Neural progenitor cell (in vitro differentiated cells): ENCODE measurements around the gene KIRREL3. TPM values are rescaled to one million over a fixed set of nuclear protein-coding genes. Genes with fewer than 3 reads are reported as not detected.
"Not testable (repeated sequence)": the region's sequence is repeated elsewhere in the genome, so short reads cannot be mapped to it uniquely, and the experiment has no call there.

Source experiments
- DNase-seq: peaks from one replicate; pipeline ENCODE4 v3.0.0-alpha.2; 2016; ENCODE audit warnings: low spot score
- H2AFZ ChIP-seq: fragments of 200-600 bp; sonication (generic); replicated peaks from 2 replicates; pipeline ENCODE4 v1.6.1; 2016; ENCODE audit warnings: antibody characterized with exemption
- H3F3A ChIP-seq: fragments of 200-600 bp; sonication (generic); 2 replicates; pipeline ENCODE4 v1.6.1; 2016; ENCODE audit warnings: antibody characterized with exemption, low read depth
- H3K27ac ChIP-seq: fragments of 200-600 bp; sonication (generic); 2 replicates; pipeline ENCODE4 v1.5.1; 2016; ENCODE audit warnings: mild to moderate bottlenecking
- H3K27me3 ChIP-seq: fragments of 200-600 bp; sonication (generic); 2 replicates; pipeline ENCODE4 v1.6.1; 2016; ENCODE audit warnings: mild to moderate bottlenecking, moderate library complexity
- H3K36me3 ChIP-seq: fragments of 200-600 bp; sonication (generic); 2 replicates; pipeline ENCODE4 v1.5.1; 2016
- H3K4me1 ChIP-seq: fragments of 200-600 bp; sonication (generic); 2 replicates; pipeline ENCODE4 v1.6.1; 2016; ENCODE audit warnings: mixed run types
- H3K4me2 ChIP-seq: fragments of 200-600 bp; sonication (generic); 2 replicates; pipeline ENCODE4 v1.6.1; 2016
- H3K4me3 ChIP-seq: fragments of 200-600 bp; sonication (generic); 2 replicates; pipeline ENCODE4 v1.5.1; 2016
- H3K79me2 ChIP-seq: fragments of 200-600 bp; sonication (generic); 2 replicates; pipeline ENCODE4 v1.6.1; 2016; ENCODE audit warnings: low read depth
- H3K9ac ChIP-seq: fragments of 200-600 bp; sonication (generic); 2 replicates; pipeline ENCODE4 v1.6.1; 2016
- H3K9me3 ChIP-seq: fragments of 200-600 bp; sonication (generic); 2 replicates; pipeline ENCODE4 v1.5.1; 2016; ENCODE audit warnings: low read depth
- H4K20me1 ChIP-seq: fragments of 200-600 bp; sonication (generic); 2 replicates; pipeline ENCODE4 v1.6.1; 2016; ENCODE audit warnings: low read depth
- H3K27ac Mint-ChIP-seq: 3 replicates; pipeline ENCODE4 v1.8.0; 2021; ENCODE audit warnings: mixed read lengths
- H3K27me3 Mint-ChIP-seq: 2 replicates; pipeline ENCODE4 v1.8.0; 2022; ENCODE audit warnings: low read depth, mild to moderate bottlenecking, inconsistent platforms, moderate library complexity, mixed read lengths; ENCODE audit not compliant: insufficient read depth
- H3K36me3 Mint-ChIP-seq: 3 replicates; pipeline ENCODE4 v1.8.0; 2021; ENCODE audit warnings: mixed read lengths
- H3K4me1 Mint-ChIP-seq: 3 replicates; pipeline ENCODE4 v1.8.0; 2021; ENCODE audit warnings: mixed read lengths
- H3K4me3 Mint-ChIP-seq: 3 replicates; pipeline ENCODE4 v1.8.0; 2021; ENCODE audit warnings: mild to moderate bottlenecking, moderate library complexity, mixed read lengths
- H3K9me3 Mint-ChIP-seq: 3 replicates; pipeline ENCODE4 v1.8.0; 2020; ENCODE audit warnings: mixed read lengths
- EZH2 ChIP-seq: fragments of 200-600 bp; sonication (generic); IDR thresholded peaks from 2 replicates; pipeline ENCODE4 v1.6.1; 2017; ENCODE audit warnings: antibody characterized with exemption, mild to moderate bottlenecking, moderate library complexity
- EZH2phosphoT487 ChIP-seq: fragments of 200-600 bp; sonication (generic); IDR thresholded peaks from 2 replicates; pipeline ENCODE4 v1.6.1; 2017; ENCODE audit warnings: antibody characterized with exemption
- total RNA-seq: library from RNA; depleted of rRNA; stranded (reverse); fragments of >200 nt; gene quantifications from 2 replicates; pipeline ENCODE4 v1.2.3, GENCODE V29; 2015; ENCODE audit warnings: low replicate concordance
- TF ChIP-seq, protein P1 (sequence below): fragments of 200-600 bp; sonication (generic); IDR thresholded peaks from 2 replicates; pipeline ENCODE4 v1.5.1; 2017; ENCODE audit warnings: antibody characterized with exemption, mild to moderate bottlenecking

Gene KIRREL3
- total RNA-seq, 1 donor from 2014 or later, result 1.1 TPM

DNA sequence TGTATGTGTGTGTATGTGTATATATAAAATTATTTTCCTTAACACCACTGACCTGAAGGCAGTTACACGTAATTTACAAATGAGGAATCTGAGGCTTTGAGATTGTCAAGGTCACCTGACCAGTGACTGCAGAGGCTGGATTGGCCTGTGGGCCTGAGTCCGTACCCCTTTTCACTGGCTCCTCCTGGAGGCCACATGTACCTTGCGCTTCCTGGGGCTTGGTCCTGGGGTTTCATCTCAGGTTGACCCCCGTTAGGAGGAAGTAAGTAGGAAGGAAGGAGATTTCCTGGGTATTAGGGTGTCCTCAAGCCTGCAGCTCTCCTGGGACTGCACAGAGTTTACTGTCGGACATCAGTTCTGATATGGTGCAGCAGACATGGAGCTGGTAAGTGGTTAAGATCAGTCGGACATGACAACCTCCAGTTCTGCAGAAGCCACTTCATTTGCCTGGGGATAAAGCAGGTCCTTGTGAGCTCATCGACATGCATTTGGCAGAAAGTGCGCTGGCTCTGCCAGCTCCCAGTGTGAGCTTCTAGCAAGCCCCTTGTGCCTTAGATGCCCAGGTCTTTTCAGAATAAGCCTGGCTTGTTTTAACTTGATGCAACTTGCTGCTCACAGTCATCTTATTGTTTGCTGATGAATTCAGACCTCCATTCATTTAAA lies 608.5 kb downstream of the KIRREL3 start:
- no peak overlapping the region for H3K27ac ChIP-seq
- H3K36me3 ChIP-seq, result no peaks in the 10 kb centered on the region
- peaks cover 5% of the 10 kb centered on the region for H3K79me2 ChIP-seq
- H3K27ac Mint-ChIP-seq, result no peak overlapping the region
- peaks cover 8% of the 10 kb centered on the region for H3K4me1 ChIP-seq
- no peak overlapping the region for H3K4me3 ChIP-seq
- no peak overlapping the region for H2AFZ ChIP-seq
- peaks cover 13% of the 10 kb centered on the region for H3K4me1 Mint-ChIP-seq
- H3K4me2 ChIP-seq, result no peak overlapping the region
- no peak for TF ChIP-seq EZH2phosphoT487
- TF ChIP-seq, protein P1, sequence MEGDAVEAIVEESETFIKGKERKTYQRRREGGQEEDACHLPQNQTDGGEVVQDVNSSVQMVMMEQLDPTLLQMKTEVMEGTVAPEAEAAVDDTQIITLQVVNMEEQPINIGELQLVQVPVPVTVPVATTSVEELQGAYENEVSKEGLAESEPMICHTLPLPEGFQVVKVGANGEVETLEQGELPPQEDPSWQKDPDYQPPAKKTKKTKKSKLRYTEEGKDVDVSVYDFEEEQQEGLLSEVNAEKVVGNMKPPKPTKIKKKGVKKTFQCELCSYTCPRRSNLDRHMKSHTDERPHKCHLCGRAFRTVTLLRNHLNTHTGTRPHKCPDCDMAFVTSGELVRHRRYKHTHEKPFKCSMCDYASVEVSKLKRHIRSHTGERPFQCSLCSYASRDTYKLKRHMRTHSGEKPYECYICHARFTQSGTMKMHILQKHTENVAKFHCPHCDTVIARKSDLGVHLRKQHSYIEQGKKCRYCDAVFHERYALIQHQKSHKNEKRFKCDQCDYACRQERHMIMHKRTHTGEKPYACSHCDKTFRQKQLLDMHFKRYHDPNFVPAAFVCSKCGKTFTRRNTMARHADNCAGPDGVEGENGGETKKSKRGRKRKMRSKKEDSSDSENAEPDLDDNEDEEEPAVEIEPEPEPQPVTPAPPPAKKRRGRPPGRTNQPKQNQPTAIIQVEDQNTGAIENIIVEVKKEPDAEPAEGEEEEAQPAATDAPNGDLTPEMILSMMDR, result peak; percentile 35
- TF ChIP-seq EZH2, result no peak
- H3K36me3 Mint-ChIP-seq, result peaks cover 3% of the 10 kb centered on the region
- H3K9me3 Mint-ChIP-seq, result no peaks in the 10 kb centered on the region
- H3K4me3 Mint-ChIP-seq, result no peak overlapping the region
- peak; percentile 31 for DNase-seq
- no peaks in the 10 kb centered on the region for H4K20me1 ChIP-seq
- H3K9ac ChIP-seq, result no peak overlapping the region
- H3K9me3 ChIP-seq, result no peaks in the 10 kb centered on the region
- peaks cover 5% of the 10 kb centered on the region for H3K27me3 Mint-ChIP-seq
- H3F3A ChIP-seq, result no peaks in the 10 kb centered on the region
- H3K27me3 ChIP-seq, result no peaks in the 10 kb centered on the region

DNA sequence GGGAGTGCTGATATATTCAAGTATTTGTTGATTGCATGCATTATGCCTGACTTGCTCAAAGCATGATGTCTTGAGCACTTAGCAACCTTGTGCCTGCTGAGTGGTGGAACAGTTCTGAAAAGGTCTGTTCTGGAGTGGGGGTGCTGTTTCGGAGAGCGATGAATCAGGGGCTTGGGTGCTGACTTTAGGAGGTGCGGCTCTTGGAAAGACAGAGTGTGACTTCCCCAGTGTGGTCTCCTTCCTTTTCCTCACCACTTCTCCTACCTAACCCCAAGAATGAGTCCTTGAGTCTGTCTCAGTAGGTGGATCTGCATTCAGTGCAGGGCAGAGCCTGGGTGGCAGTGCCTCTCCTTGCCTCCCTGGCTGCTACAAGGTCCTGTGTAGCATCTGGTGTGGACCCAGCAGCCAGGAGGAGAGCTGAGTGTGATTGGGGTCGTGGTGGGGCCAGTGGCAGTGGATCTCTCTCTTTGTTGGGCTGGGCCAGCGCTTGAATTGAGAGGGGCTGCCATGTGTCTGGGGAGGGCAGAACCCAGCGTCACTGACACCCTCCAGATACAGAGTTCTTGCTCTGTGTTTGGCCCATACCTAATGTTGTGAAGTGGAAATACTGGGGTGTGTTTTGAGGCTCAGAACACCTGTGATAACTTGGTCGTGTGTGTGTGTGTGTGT lies 609.1 kb downstream of the KIRREL3 start:
- Mint-ChIP-seq H3K36me3 (no peaks in the 10 kb centered on the region), H3K27ac (no peak overlapping the region), H3K9me3 (no peaks in the 10 kb centered on the region), H3K4me1 (peaks cover 20% of the 10 kb centered on the region), H3K4me3 (no peak overlapping the region), H3K27me3 (peaks cover 2% of the 10 kb centered on the region)
- H3K36me3 ChIP-seq, result no peaks in the 10 kb centered on the region
- H3K4me2 ChIP-seq, result no peak overlapping the region
- H3K27ac ChIP-seq, result no peak overlapping the region
- peaks cover 14% of the 10 kb centered on the region for H3K4me1 ChIP-seq
- peaks cover 5% of the 10 kb centered on the region for H3K79me2 ChIP-seq
- H3K27me3 ChIP-seq, result no peaks in the 10 kb centered on the region
- no peaks in the 10 kb centered on the region for H4K20me1 ChIP-seq
- no peaks in the 10 kb centered on the region for H3K9me3 ChIP-seq
- no peak overlapping the region for H3K9ac ChIP-seq
- H3F3A ChIP-seq, result no peaks in the 10 kb centered on the region
- H3K4me3 ChIP-seq, result no peak overlapping the region
- DNase-seq, result no peak
- no peak for TF ChIP-seq EZH2phosphoT487
- H2AFZ ChIP-seq, result no peak overlapping the region

DNA sequence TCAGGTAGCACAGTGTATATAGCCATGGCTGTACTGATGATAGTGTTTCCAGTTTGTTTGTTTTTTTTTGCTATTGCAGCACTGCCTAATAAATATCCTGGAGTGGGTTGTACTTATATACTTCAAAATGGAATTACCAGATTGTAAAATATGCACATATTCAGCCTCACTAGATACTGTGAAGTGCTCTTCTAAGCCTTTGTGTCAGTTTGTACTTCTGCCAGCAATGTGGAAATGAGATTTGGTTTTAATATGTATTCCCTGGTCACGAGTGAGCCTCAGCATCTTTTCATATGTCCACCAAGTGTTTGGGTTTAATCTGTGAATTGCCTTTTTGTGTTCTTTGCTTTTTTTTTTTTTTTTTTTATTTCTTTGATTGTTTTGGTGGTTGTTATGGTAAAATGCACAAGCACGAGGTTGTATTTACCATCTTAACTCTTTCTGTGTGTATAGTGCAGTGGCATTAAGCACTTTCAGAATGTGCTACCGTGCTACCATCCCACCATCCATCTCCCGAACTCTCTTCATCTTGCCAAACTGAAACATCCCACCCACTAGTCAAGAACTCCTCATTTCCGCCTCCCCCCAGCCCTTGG lies 610.2 kb downstream of the KIRREL3 start:
- Histone ChIP-seq H3K9me3 (no peaks in the 10 kb centered on the region), H3K27ac (no peak overlapping the region), H3K36me3 (no peaks in the 10 kb centered on the region), H3K79me2 (peaks cover 5% of the 10 kb centered on the region), H2AFZ (no peak overlapping the region), H3K9ac (no peak overlapping the region), H3K4me2 (no peak overlapping the region), H4K20me1 (no peaks in the 10 kb centered on the region), H3K4me1 (peaks cover 17% of the 10 kb centered on the region), H3K27me3 (no peaks in the 10 kb centered on the region), H3F3A (no peaks in the 10 kb centered on the region), H3K4me3 (no peak overlapping the region)
- Mint-ChIP-seq H3K9me3 (no peaks in the 10 kb centered on the region), H3K4me3 (no peak overlapping the region), H3K36me3 (no peaks in the 10 kb centered on the region), H3K27ac (peak overlapping the region; percentile 30), H3K4me1 (peaks cover 23% of the 10 kb centered on the region), H3K27me3 (peaks cover 2% of the 10 kb centered on the region)
- DNase-seq, result no peak
- TF ChIP-seq, protein P1, result no peak
- TF ChIP-seq EZH2, result no peak
- TF ChIP-seq EZH2phosphoT487, result no peak

DNA sequence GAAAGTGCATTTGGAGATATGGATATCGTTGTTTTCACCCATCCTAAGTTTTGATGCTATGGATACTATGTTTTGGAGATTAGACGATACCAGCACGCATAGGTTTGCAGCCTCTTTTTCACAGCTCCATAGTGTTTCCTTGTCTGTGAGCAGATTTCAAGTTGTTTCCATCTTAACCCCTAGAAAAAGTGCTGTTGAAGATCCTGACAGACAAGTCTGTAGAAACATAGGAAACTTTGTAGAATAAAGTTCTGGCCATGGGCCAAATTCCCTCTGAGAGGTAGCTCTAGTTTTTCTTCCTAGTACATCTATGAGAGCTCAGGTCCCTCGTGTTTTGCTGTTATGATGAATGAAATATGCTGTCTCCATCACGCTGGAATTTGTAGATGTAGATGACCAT lies 612.7 kb downstream of the KIRREL3 start:
- DNase-seq, result no peak
- Histone ChIP-seq H3K27ac (no peak overlapping the region), H3K9ac (no peak overlapping the region), H3K79me2 (no peaks in the 10 kb centered on the region), H3K4me1 (peaks cover 9% of the 10 kb centered on the region), H3K27me3 (no peaks in the 10 kb centered on the region), H3K9me3 (no peaks in the 10 kb centered on the region), H3K4me2 (no peak overlapping the region), H3K4me3 (no peak overlapping the region), H3K36me3 (no peaks in the 10 kb centered on the region), H3F3A (no peaks in the 10 kb centered on the region), H4K20me1 (no peaks in the 10 kb centered on the region), H2AFZ (no peak overlapping the region)
- Mint-ChIP-seq H3K4me1 (peaks cover 17% of the 10 kb centered on the region), H3K36me3 (no peaks in the 10 kb centered on the region), H3K27ac (no peak overlapping the region), H3K9me3 (no peaks in the 10 kb centered on the region), H3K27me3 (no peaks in the 10 kb centered on the region), H3K4me3 (no peak overlapping the region)
- TF ChIP-seq EZH2 (no peak), EZH2phosphoT487 (no peak)
- TF ChIP-seq, protein P1, result no peak

DNA sequence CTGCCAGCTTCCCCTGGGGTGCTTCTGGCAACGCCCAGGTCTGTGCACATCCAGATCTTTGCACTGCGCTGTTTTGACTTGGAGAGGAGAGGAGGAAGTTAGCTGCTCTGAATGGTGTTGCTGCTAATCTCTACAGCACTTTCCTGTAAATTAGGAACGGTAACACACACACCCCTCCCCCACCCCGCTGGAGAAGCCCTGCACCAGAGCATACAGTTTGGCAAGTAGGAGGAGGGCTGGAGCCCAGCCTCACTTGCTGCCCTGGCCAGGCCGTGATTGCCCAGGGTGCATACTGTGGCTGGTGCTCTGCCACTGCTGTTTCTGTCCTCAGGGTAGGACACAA lies 613.9 kb downstream of the KIRREL3 start:
- peaks cover 15% of the 10 kb centered on the region for H3K4me1 Mint-ChIP-seq
- not testable (repeated sequence) for H3K27me3 ChIP-seq, H3K79me2 ChIP-seq, H3K27ac Mint-ChIP-seq, H4K20me1 ChIP-seq, H3K36me3 Mint-ChIP-seq, H3K27me3 Mint-ChIP-seq, H3F3A ChIP-seq, H3K4me3 ChIP-seq, H3K9ac ChIP-seq, H3K36me3 ChIP-seq, H3K4me1 ChIP-seq, H2AFZ ChIP-seq, H3K9me3 ChIP-seq, H3K9me3 Mint-ChIP-seq, H3K4me3 Mint-ChIP-seq
- DNase-seq, result peak; percentile 50
- H3K4me2 ChIP-seq, result peak overlapping the region; percentile 19
- peak overlapping the region; percentile 53 for H3K27ac ChIP-seq
